Astrocyte (in vitro differentiated cells and primary cell): ENCODE measurements around the gene SNX24.

Experiments
- EZH2 ChIP-seq: IDR thresholded peaks from 2 replicates; pipeline ENCODE4 v1.6.1; 2012; ENCODE audit warnings: mild to moderate bottlenecking, low read length, inconsistent platforms; ENCODE audit not compliant: insufficient read depth
- TF ChIP-seq, protein P1 (sequence below): IDR thresholded peaks from 2 replicates; pipeline ENCODE4 v1.5.1; 2011; ENCODE audit warnings: low read depth, mild to moderate bottlenecking, inconsistent platforms, low read length, moderate library complexity; ENCODE audit not compliant: insufficient read depth

GRCh38 chr5:122864400-122864799 lies 19.0 kb downstream of the SNX24 start:
- TF ChIP-seq, protein P1, sequence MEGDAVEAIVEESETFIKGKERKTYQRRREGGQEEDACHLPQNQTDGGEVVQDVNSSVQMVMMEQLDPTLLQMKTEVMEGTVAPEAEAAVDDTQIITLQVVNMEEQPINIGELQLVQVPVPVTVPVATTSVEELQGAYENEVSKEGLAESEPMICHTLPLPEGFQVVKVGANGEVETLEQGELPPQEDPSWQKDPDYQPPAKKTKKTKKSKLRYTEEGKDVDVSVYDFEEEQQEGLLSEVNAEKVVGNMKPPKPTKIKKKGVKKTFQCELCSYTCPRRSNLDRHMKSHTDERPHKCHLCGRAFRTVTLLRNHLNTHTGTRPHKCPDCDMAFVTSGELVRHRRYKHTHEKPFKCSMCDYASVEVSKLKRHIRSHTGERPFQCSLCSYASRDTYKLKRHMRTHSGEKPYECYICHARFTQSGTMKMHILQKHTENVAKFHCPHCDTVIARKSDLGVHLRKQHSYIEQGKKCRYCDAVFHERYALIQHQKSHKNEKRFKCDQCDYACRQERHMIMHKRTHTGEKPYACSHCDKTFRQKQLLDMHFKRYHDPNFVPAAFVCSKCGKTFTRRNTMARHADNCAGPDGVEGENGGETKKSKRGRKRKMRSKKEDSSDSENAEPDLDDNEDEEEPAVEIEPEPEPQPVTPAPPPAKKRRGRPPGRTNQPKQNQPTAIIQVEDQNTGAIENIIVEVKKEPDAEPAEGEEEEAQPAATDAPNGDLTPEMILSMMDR = no peak
- TF ChIP-seq EZH2 = no peak
